ENCODE measurements around the gene PEX16. TPM values are rescaled to one million over a fixed set of nuclear protein-coding genes. Genes with fewer than 3 reads are reported as not detected.

PEX16 gene
- total and polyA plus RNA-seq, 9 of the 15 experiments (the other 6 are each of a cell fraction or from before 2014, with no cell fraction given) = 1.5 to 43.9 (median 14.6) TPM

DNA sequence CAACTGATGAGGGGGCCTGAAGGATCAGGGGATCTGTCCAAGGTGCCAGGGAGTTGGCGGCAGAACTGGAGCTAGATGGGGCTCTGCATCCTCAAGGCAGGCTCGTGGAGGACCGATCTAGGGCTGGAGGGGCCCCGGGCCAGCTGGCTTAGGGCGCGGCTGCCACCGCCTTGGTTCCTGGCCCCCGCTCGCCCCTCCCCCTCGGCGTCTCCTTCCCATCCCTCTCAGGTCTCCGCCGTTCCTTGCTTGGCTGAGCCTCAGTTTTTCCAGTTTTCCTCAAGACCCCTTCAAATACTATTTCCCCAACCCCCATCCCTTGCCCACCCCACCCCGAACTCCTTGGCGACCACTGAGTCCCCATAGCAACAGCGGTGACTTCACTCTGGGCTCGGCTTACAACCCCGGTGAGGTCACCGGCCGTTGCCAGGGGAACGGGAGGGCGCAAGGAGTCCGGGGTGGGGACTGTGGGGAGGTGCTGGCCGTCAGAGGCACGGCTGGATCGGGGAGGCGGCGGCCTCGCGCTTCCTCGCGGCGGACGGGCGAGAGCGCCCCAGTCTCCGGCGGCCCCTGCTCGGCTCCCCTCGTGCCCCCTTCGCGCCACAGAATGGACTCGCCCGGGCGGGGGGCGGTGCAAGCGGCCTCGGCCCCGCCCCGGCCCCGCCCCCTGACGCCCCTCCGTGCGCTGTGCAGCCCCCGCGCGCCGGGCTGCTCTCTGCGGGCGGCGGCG is 18.1 kb downstream of the PEX16 start (continued):
- TF ChIP-seq, protein P1, sequence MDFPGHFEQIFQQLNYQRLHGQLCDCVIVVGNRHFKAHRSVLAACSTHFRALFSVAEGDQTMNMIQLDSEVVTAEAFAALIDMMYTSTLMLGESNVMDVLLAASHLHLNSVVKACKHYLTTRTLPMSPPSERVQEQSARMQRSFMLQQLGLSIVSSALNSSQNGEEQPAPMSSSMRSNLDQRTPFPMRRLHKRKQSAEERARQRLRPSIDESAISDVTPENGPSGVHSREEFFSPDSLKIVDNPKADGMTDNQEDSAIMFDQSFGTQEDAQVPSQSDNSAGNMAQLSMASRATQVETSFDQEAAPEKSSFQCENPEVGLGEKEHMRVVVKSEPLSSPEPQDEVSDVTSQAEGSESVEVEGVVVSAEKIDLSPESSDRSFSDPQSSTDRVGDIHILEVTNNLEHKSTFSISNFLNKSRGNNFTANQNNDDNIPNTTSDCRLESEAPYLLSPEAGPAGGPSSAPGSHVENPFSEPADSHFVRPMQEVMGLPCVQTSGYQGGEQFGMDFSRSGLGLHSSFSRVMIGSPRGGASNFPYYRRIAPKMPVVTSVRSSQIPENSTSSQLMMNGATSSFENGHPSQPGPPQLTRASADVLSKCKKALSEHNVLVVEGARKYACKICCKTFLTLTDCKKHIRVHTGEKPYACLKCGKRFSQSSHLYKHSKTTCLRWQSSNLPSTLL (IDR thresholded peaks at IDR 0.05) = no peak
- no peak for TF ChIP-seq GATAD2B (IDR thresholded peaks at IDR 0.05; ENCODE audit: borderline replicate concordance)
- TF ChIP-seq ZNF584 (CRISPR knock-in tag; IDR thresholded peaks at IDR 0.05; ENCODE audit: low read depth) = peak; percentile 35; the same call in 1 of the 2 replicates
- peak; percentile 55 for TF ChIP-seq FIP1L1 (IDR thresholded peaks at IDR 0.05; ENCODE audit: low read depth, low read length, poor library complexity, severe bottlenecking)
- no peak for TF ChIP-seq TBL1XR1 (IDR thresholded peaks at IDR 0.05; ENCODE audit: low read length in 2 of 2)
- TF ChIP-seq FUS (optimal IDR thresholded peaks at IDR 0.05; ENCODE audit: low read depth, low read length) = no peak
- TF ChIP-seq BMI1 (IDR thresholded peaks at IDR 0.05; ENCODE audit: low read length) = peak; percentile 96
- TF ChIP-seq GATA2 (CRISPR knock-in tag; IDR thresholded peaks at IDR 0.05) = no peak
- TF ChIP-seq ATF1 (CRISPR knock-in tag; IDR thresholded peaks at IDR 0.05) = no peak
- TF ChIP-seq ATF1 (tag; IDR thresholded peaks at IDR 0.05) = peak; percentile 84
- peak; percentile 40; the same call in 1 of the 2 replicates for TF ChIP-seq DPF2 (IDR thresholded peaks at IDR 0.05)
- TF ChIP-seq, protein P2, sequence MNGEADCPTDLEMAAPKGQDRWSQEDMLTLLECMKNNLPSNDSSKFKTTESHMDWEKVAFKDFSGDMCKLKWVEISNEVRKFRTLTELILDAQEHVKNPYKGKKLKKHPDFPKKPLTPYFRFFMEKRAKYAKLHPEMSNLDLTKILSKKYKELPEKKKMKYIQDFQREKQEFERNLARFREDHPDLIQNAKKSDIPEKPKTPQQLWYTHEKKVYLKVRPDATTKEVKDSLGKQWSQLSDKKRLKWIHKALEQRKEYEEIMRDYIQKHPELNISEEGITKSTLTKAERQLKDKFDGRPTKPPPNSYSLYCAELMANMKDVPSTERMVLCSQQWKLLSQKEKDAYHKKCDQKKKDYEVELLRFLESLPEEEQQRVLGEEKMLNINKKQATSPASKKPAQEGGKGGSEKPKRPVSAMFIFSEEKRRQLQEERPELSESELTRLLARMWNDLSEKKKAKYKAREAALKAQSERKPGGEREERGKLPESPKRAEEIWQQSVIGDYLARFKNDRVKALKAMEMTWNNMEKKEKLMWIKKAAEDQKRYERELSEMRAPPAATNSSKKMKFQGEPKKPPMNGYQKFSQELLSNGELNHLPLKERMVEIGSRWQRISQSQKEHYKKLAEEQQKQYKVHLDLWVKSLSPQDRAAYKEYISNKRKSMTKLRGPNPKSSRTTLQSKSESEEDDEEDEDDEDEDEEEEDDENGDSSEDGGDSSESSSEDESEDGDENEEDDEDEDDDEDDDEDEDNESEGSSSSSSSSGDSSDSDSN (IDR thresholded peaks at IDR 0.05; ENCODE audit: borderline replicate concordance in 1 of 2, low read depth in 2 of 2, low read length in 2 of 2) = peak; percentile 98 to 99
- no peak for TF ChIP-seq ZNF445 (CRISPR knock-in tag; IDR thresholded peaks at IDR 0.05; ENCODE audit: low read depth)
- no peak for TF ChIP-seq NR2C2 (CRISPR knock-in tag; IDR thresholded peaks at IDR 0.05)
- peak; percentile 65 for TF ChIP-seq NR2C2 (tag; IDR thresholded peaks at IDR 0.05)
- TF ChIP-seq IRF2 (CRISPR knock-in tag; IDR thresholded peaks at IDR 0.05) = no peak
- TF ChIP-seq MYNN (IDR thresholded peaks at IDR 0.05) = peak; percentile 91
- no peak for TF ChIP-seq MYNN (CRISPR knock-in tag; IDR thresholded peaks at IDR 0.05)
- no peak for TF ChIP-seq E2F4 (CRISPR knock-in tag; IDR thresholded peaks at IDR 0.05; ENCODE audit: low read depth)
- no peak for TF ChIP-seq ZNF124 (CRISPR knock-in tag; IDR thresholded peaks at IDR 0.05)
- TF ChIP-seq FOSL1 (tag; conservative IDR thresholded peaks at IDR 0.05) = peak; percentile 78

Measured in K562 (cell line).